GM19351 (cell line): Measurements from ENCODE around the gene SORCS2.

Source experiments
- ATAC-seq: cut with Tn5 transposase; IDR thresholded peaks from one replicate; pipeline ENCODE4 v1.9.1; 2021; ENCODE audit warnings: mild to moderate bottlenecking, moderate library complexity; ENCODE audit not compliant: unreplicated experiment

The SORCS2 gene

GRCh38 chr4:7653510-7654369 lies 461.4 kb downstream of the SORCS2 start:
- no peak for ATAC-seq

- no peak for ATAC-seq
Measured at GRCh38 chr4:7654550-7655445, 462.5 kb downstream of the SORCS2 start.

GRCh38 chr4:7655511-7656243 lies 463.3 kb downstream of the SORCS2 start:
- ATAC-seq = no peak

GRCh38 chr4:7656244-7656800 lies 464.0 kb downstream of the SORCS2 start:
- no peak for ATAC-seq

- ATAC-seq = no peak
Measured at GRCh38 chr4:7657545-7658297, 465.4 kb downstream of the SORCS2 start.

- no peak for ATAC-seq
Measured at GRCh38 chr4:7658341-7659204, 466.2 kb downstream of the SORCS2 start.

- no peak for ATAC-seq
Measured at GRCh38 chr4:7659429-7660175, 467.3 kb downstream of the SORCS2 start.

GRCh38 chr4:7660176-7661039 lies 468.1 kb downstream of the SORCS2 start:
- ATAC-seq = no peak

GRCh38 chr4:7661066-7661748 lies 468.9 kb downstream of the SORCS2 start:
- no peak for ATAC-seq

GRCh38 chr4:7661846-7662506 lies 469.6 kb downstream of the SORCS2 start:
- no peak for ATAC-seq

GRCh38 chr4:7662507-7662846 lies 470.1 kb downstream of the SORCS2 start:
- ATAC-seq = no peak

- no peak for ATAC-seq
Measured at GRCh38 chr4:7663075-7663541, 470.8 kb downstream of the SORCS2 start.

- no peak for ATAC-seq
Measured at GRCh38 chr4:7664106-7664505, 471.8 kb downstream of the SORCS2 start.

- no peak for ATAC-seq
Measured at GRCh38 chr4:7665321-7665720, 473.0 kb downstream of the SORCS2 start.

- no peak for ATAC-seq
Measured at GRCh38 chr4:7666011-7666410, 473.7 kb downstream of the SORCS2 start.

- no peak for ATAC-seq
Measured at GRCh38 chr4:7666744-7667143, 474.4 kb downstream of the SORCS2 start.
